K562 (cell line): ENCODE results near the gene PEAR1. TPM values are rescaled to one million over a fixed set of nuclear protein-coding genes. Genes with fewer than 3 reads are reported as not detected.

Experiments used
- BRF2 ChIP-seq: IDR thresholded peaks from 3 replicates; pipeline ENCODE4 v1.6.1; 2011; ENCODE audit warnings: borderline replicate concordance, mild to moderate bottlenecking; ENCODE audit not compliant: insufficient read length, insufficient read depth
- C11orf30 ChIP-seq: fragments of 450-650 bp; IDR thresholded peaks from 2 replicates; pipeline ENCODE4 v1.6.1; 2016; ENCODE audit warnings: low read depth, mild to moderate bottlenecking
- CAMTA2 ChIP-seq: fragments of 250-450 bp; sonication (Bioruptor Pico); conservative IDR thresholded peaks from 2 replicates; pipeline ENCODE4 v1.5.1; 2022
- ILF3 ChIP-seq: fragments of 450-650 bp; IDR thresholded peaks from 2 replicates; pipeline ENCODE4 v1.6.1; 2018; ENCODE audit warnings: antibody characterized with exemption, mild to moderate bottlenecking, moderate library complexity, borderline replicate concordance
- KAT7 ChIP-seq: sonication (generic); formaldehyde crosslinking; IDR thresholded peaks from 2 replicates; pipeline ENCODE4 v1.8.0; 2022; ENCODE audit warnings: missing genetic modification reagents, mild to moderate bottlenecking, borderline replicate concordance
- KAT8 ChIP-seq: fragments of 450-650 bp; IDR thresholded peaks from 2 replicates; pipeline ENCODE4 v1.6.1; 2016; ENCODE audit warnings: low read depth, mild to moderate bottlenecking
- MBD2 ChIP-seq: sonication (generic); IDR thresholded peaks from 2 replicates; pipeline ENCODE4 v1.6.1; 2016; ENCODE audit warnings: low read depth, borderline replicate concordance
- NR3C1 ChIP-seq: sonication (generic); formaldehyde crosslinking; IDR thresholded peaks from 2 replicates; pipeline ENCODE4 v1.8.1; 2022; ENCODE audit warnings: missing genetic modification reagents
- RBM25 ChIP-seq: fragments of 200-400 bp; formaldehyde crosslinking; IDR thresholded peaks from 2 replicates; pipeline ENCODE4 v1.6.1; 2018; ENCODE audit warnings: low read length, low read depth, moderate library complexity; ENCODE audit not compliant: severe bottlenecking
- RNF2 ChIP-seq: sonication (generic); IDR thresholded peaks from 2 replicates; pipeline ENCODE4 v1.6.1; 2016
- SAFB2 ChIP-seq: fragments of 200-400 bp; formaldehyde crosslinking; IDR thresholded peaks from 2 replicates; pipeline ENCODE4 v1.6.1; 2018; ENCODE audit warnings: borderline replicate concordance, low read length, low read depth, moderate library complexity; ENCODE audit not compliant: severe bottlenecking
- SAP30 ChIP-seq: fragments of 200-600 bp; sonication (generic); IDR thresholded peaks from 2 replicates; pipeline ENCODE4 v1.6.1; 2012; ENCODE audit warnings: borderline replicate concordance, low read depth, mild to moderate bottlenecking, moderate library complexity, low read length, control low read depth, inconsistent platforms; ENCODE audit not compliant: insufficient read depth, poor library complexity, severe bottlenecking
- SMARCE1 ChIP-seq: fragments of 450-650 bp; IDR thresholded peaks from 2 replicates; pipeline ENCODE4 v1.7.1; 2016; ENCODE audit warnings: mild to moderate bottlenecking
- XRCC3 ChIP-seq: fragments of 450-650 bp; IDR thresholded peaks from 2 replicates; pipeline ENCODE4 v1.6.1; 2017; ENCODE audit warnings: mild to moderate bottlenecking, moderate library complexity
- ZFP1 ChIP-seq: fragments of 450-650 bp; formaldehyde crosslinking; IDR thresholded peaks from 2 replicates; pipeline ENCODE4 v1.4.0; 2020; ENCODE audit warnings: mild to moderate bottlenecking, mixed read lengths
- ZNF609 ChIP-seq: sonication (generic); formaldehyde crosslinking; IDR thresholded peaks from 2 replicates; pipeline ENCODE4 v1.8.1; 2023; ENCODE audit warnings: missing genetic modification reagents, mild to moderate bottlenecking, borderline replicate concordance
- ZNF77 ChIP-seq: fragments of 250-450 bp; sonication (Bioruptor Pico); IDR thresholded peaks from 2 replicates; pipeline ENCODE4 v1.5.0; 2020
- ZNF785 ChIP-seq: fragments of 250-450 bp; sonication (Bioruptor Pico); IDR thresholded peaks from 2 replicates; pipeline ENCODE4 v1.4.0; 2020; ENCODE audit warnings: mild to moderate bottlenecking
- polyA plus RNA-seq, 8 experiments: library from polyadenylated mRNA; depleted of rRNA in 4 of 8; stranded (reverse) in 5 of 8; unstranded in 3 of 8; fragments of >200 nt; fragmentation: Nextera tagmentation in 2 of 8; fragmentation: Illumina TruSeq in 1 of 8; extraction: Ambion mirVana in 2 of 8; extraction: Trizol in 1 of 8; gene quantifications; 2 replicates each; pipeline versions ENCODE4 v1.2.1 to v1.2.3, GENCODE V29; 2011 to 2014; ENCODE audit warnings: inconsistent platforms in 1 of 8, missing spikeins in 1 of 8
- total RNA-seq, 7 experiments: library from RNA; depleted of rRNA in 6 of 7; stranded (reverse); fragments of >200 nt in 6 of 7; fragmentation: Illumina TruSeq in 2 of 7; extraction: Trizol in 2 of 7; gene quantifications; 2 replicates each; pipeline versions ENCODE4 v1.2.1 to v1.2.3, GENCODE V29; 2011 to 2021; ENCODE audit warnings: low replicate concordance in 1 of 7
- TF ChIP-seq, protein P1 (sequence below): sonication (generic); formaldehyde crosslinking; IDR thresholded peaks from 2 replicates; pipeline ENCODE4 v1.8.0; 2022; ENCODE audit warnings: mild to moderate bottlenecking, missing genetic modification reagents
- TF ChIP-seq, protein P2 (sequence below), 2 experiments: IDR thresholded peaks; 2 replicates each; pipeline ENCODE4 v1.6.1; 2012; ENCODE audit warnings: improper control_type of control experiment in 2 of 2, low read depth in 2 of 2, low read length in 2 of 2, borderline replicate concordance in 1 of 2
- TF ChIP-seq, protein P3 (sequence below): IDR thresholded peaks from 2 replicates; pipeline ENCODE4 v1.6.1; 2011; ENCODE audit not compliant: insufficient read length; ENCODE audit errors: extremely low read depth

PEAR1 gene
- total and polyA plus RNA-seq, 9 of the 15 experiments (the other 6 are each of a cell fraction or from before 2014, with no cell fraction given), result 0.87 to 13.9 (median 6.1) TPM

DNA sequence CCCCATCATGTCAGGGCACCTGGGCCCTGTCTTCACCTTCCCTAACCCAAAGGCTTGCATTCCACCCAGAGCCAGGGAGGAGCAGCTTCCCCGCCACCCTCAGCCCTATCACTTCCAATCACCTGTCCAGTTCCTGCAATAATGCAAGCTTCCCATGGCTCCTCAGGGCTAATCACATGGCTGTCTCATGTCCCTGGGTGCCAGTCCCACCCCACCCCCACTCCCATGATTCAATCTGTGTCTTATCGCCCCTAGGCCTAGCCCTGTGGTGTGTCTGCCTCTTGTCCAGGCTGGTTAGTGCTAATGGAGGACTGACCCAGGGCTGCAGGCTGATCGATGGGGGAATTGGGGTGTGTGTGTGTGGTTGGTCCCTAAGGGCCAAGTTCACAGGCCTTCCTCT, 11.0 kb upstream of the PEAR1 start (continued):
- no peak for TF ChIP-seq SAFB2
- TF ChIP-seq, protein P1, sequence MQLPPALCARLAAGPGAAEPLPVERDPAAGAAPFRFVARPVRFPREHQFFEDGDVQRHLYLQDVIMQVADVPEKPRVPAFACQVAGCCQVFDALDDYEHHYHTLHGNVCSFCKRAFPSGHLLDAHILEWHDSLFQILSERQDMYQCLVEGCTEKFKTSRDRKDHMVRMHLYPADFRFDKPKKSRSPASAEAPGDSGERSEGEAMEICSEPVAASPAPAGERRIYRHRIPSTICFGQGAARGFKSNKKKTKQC (CRISPR knock-in tag), result no peak
- TF ChIP-seq ZFP1, result no peak
- TF ChIP-seq NR3C1 (CRISPR knock-in tag), result no peak
- TF ChIP-seq KAT8, result no peak
- no peak for TF ChIP-seq SMARCE1
- no peak for TF ChIP-seq C11orf30
- TF ChIP-seq, protein P2, sequence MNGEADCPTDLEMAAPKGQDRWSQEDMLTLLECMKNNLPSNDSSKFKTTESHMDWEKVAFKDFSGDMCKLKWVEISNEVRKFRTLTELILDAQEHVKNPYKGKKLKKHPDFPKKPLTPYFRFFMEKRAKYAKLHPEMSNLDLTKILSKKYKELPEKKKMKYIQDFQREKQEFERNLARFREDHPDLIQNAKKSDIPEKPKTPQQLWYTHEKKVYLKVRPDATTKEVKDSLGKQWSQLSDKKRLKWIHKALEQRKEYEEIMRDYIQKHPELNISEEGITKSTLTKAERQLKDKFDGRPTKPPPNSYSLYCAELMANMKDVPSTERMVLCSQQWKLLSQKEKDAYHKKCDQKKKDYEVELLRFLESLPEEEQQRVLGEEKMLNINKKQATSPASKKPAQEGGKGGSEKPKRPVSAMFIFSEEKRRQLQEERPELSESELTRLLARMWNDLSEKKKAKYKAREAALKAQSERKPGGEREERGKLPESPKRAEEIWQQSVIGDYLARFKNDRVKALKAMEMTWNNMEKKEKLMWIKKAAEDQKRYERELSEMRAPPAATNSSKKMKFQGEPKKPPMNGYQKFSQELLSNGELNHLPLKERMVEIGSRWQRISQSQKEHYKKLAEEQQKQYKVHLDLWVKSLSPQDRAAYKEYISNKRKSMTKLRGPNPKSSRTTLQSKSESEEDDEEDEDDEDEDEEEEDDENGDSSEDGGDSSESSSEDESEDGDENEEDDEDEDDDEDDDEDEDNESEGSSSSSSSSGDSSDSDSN (IDR thresholded peaks at IDR 0.05; ENCODE audit: borderline replicate concordance in 1 of 2, low read depth in 2 of 2, low read length in 2 of 2), result no peak
- no peak for TF ChIP-seq CAMTA2 (CRISPR knock-in tag)
- TF ChIP-seq, protein P3, sequence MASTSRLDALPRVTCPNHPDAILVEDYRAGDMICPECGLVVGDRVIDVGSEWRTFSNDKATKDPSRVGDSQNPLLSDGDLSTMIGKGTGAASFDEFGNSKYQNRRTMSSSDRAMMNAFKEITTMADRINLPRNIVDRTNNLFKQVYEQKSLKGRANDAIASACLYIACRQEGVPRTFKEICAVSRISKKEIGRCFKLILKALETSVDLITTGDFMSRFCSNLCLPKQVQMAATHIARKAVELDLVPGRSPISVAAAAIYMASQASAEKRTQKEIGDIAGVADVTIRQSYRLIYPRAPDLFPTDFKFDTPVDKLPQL, result no peak
- TF ChIP-seq RNF2, result no peak
- TF ChIP-seq RBM25, result no peak
- TF ChIP-seq BRF2, result no peak
- no peak for TF ChIP-seq XRCC3
- TF ChIP-seq MBD2, result no peak
- TF ChIP-seq ZNF77 (CRISPR knock-in tag), result no peak
- no peak for TF ChIP-seq ZNF609 (CRISPR knock-in tag)
- TF ChIP-seq ILF3, result no peak
- no peak for TF ChIP-seq SAP30
- TF ChIP-seq KAT7 (CRISPR knock-in tag), result no peak
- TF ChIP-seq ZNF785 (CRISPR knock-in tag), result no peak
